HG03565 (cell line): Measurements from ENCODE around the gene CCDC33.
"Not testable (repeated sequence)": the region's sequence is repeated elsewhere in the genome, so short reads cannot be mapped to it uniquely, and the experiment has no call there.

Source experiments
- ATAC-seq: cut with Tn5 transposase; IDR thresholded peaks from one replicate; pipeline ENCODE4 v1.9.1; 2021; ENCODE audit warnings: mild to moderate bottlenecking, moderate library complexity; ENCODE audit not compliant: unreplicated experiment

The CCDC33 gene

GRCh38 chr15:74332611-74333010 lies 96.5 kb downstream of the CCDC33 start:
- ATAC-seq: no peak

GRCh38 chr15:74333093-74333492 lies 97.0 kb downstream of the CCDC33 start:
- ATAC-seq: no peak

- no peak for ATAC-seq
Observed at GRCh38 chr15:74333662-74334061, 97.5 kb downstream of the CCDC33 start.

GRCh38 chr15:74334127-74334526 lies 98.0 kb downstream of the CCDC33 start:
- no peak for ATAC-seq

GRCh38 chr15:74335396-74335795 lies 99.3 kb downstream of the CCDC33 start:
- no peak for ATAC-seq

- no peak for ATAC-seq
Observed at GRCh38 chr15:74336061-74337005, 100.2 kb downstream of the CCDC33 start.

DNA sequence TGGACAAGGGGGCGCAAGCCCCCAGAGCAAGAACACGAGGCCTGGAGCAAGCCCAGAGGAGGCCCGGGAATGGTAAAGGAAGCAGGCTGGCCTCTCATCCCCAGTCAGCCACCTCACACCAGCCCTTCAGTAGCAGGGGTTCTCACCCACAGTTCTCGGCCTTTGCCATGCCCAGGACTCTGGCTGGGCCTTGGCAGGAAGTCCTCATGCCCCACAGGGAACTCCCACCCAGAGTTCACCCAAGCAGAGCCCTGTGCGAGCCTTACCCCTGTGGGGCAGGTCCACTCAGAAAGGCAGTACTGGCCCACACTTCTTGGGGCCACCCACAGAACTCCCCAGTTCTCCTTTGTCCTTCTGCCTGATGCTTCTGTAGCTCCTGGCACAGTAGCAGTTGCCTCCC lies 101.0 kb downstream of the CCDC33 start:
- ATAC-seq: no peak

DNA sequence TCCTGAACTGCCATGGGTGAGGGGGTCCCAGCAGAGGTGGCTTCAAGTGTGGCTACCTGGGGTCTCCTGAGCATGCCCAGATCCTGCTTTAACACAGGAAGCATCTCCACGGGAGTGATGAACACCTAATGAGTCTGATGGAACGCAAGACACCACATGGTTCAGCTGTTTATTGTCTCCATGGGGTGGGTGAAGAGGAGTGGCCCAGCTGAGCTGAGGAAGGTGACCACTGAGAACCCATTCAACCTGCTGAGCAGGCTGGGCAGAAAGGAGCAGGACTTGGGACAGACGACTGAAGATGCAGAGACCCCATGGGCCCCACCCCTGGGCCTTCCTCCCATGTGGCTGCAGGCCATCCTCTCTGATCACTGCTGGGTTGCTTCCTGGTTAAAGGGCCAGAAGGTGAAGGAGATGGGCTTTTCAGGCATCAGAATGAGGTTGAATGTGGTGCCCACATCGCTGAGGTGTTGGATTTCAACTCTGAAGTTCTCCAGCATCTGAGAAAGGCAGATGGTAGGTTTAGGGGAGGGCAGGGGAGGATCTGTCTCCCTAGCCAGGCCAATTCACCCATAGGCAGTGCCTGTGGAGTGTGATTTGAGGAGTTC lies 101.6 kb downstream of the CCDC33 start:
- ATAC-seq: no peak

DNA sequence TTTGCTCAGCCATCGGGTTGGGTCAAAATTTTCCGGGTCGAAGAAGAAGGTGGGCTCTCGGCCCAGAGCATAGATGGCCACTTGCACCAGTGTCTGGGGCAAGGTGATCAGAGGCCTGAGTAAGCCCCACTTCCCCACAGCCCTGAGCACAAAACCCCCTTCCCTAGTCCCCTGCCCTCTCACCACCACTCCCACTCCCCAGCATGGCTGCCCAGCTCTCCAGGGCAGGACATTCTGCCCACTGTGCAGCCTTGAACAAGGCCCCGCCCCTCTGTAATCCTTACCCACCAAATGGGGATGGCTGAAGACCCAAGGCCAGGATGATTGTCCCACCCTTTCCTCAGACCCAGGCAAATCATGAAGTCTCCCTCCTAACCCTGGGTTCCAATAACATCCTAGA lies 102.5 kb downstream of the CCDC33 start:
- ATAC-seq: no peak

- ATAC-seq: no peak
Observed at GRCh38 chr15:74339371-74339770, 103.2 kb downstream of the CCDC33 start.

- no peak for ATAC-seq
Observed at GRCh38 chr15:74340150-74340549, 104.0 kb downstream of the CCDC33 start.

- no peak for ATAC-seq
Observed at GRCh38 chr15:74343127-74343796, 107.1 kb downstream of the CCDC33 start.

GRCh38 chr15:74343797-74344127 lies 107.6 kb downstream of the CCDC33 start:
- ATAC-seq: no peak

DNA sequence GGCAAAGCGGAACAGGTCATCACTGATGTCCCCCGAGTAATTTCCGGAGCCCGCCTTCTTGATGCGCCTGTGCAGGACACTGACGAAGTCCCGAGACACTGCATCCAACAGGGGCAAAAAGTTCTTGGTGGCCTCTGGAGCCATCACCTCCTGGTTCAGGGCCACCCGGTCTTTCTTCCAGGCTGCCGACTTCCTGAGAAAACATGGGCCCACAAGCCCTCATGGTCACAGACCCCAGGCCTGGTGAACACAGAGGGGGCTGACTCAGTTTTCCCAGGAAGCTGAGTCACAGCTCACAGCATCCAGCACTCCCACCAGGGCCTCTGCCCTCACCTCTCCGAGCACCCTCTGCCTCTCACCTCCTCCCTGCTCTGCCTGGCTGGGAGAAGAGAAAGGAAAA lies 108.9 kb downstream of the CCDC33 start:
- ATAC-seq: no peak

DNA sequence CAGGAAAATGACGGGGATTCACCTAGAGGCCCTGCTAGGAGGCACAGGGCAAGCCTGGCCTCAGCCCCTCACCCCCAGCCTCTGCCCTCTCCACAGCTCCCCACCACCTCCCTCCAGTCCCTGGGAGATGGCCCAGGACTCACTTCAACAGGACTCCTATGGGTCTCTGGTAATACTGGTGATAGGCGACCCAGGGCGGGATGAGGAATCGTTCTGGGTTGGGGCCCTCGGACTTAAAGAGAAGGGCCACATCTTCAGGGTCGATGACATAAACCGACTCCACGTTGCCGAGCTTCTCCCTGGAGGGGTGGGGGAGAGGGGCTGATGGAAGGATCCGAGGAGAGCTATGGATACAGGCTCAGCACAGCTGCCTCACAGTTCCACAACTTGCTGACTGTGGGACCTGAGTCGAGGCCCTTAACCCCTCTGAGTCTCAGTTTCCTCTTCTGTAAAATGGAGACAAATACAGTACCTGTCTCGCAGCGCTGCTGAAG lies 111.7 kb downstream of the CCDC33 start:
- no peak for ATAC-seq

DNA sequence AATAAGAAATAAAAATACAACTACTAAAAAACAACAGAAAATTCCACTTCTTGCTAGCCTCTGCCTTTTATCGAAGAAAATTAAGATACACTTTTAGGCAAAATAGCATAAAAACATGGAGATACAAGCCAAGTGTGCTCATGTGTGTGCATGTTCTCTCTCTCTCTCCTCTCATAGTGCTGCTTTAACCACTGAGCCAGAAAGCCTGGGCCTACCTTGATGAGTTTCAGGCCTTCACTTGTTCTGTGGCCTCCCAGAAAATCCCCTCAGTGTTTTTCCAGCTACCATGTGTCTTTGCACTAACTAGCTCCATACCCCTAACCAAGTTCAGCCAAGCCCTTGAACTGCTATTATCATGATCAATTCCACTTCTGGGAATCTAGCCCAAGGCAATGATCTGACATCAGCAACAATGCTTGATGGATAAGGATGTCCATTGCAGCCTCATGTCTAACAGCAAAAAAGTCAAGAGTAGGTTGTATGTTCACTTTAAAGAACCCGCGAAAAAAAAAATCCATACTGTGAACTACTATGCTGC lies 113.2 kb downstream of the CCDC33 start:
- ATAC-seq: no peak

GRCh38 chr15:74350295-74351275 lies 114.5 kb downstream of the CCDC33 start:
- ATAC-seq: no peak

GRCh38 chr15:74351670-74352069 lies 115.5 kb downstream of the CCDC33 start:
- ATAC-seq: no peak

DNA sequence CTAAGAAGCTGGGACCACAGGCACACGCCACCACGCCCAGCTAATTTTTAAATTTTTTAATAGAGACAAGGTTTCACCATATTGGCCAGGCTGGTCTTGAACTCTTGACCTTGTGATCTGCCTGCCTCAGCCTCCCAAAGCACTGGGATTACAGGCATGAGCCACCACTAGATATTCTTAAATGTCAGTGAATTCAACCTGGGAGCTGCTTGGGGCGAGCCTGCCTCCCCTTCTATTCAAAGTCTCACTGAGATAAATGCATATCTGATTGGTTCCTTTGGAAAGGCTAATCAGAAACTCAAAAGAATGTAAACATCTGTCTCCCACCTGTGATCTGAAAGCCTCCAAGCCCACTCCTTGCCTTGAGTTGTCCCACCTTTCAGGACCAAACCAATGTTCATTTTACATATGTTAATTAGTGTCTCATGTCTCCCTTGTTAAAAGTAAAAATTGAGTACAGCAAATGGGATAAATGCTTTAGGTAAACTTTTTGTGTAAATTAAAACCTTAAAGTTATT lies 116.3 kb downstream of the CCDC33 start:
- ATAC-seq: no peak

GRCh38 chr15:74353992-74354391 lies 117.9 kb downstream of the CCDC33 start:
- ATAC-seq: not testable (repeated sequence)
